HG02870 (cell line): ENCODE data around the gene MLLT3.

Experiments
- ATAC-seq: cut with Tn5 transposase; IDR thresholded peaks from one replicate; pipeline ENCODE4 v1.9.1; 2021; ENCODE audit warnings: mild to moderate bottlenecking, moderate library complexity; ENCODE audit not compliant: unreplicated experiment

The MLLT3 gene

GRCh38 chr9:20428976-20429375, 193.3 kb downstream of the MLLT3 start:
- ATAC-seq = no peak

DNA sequence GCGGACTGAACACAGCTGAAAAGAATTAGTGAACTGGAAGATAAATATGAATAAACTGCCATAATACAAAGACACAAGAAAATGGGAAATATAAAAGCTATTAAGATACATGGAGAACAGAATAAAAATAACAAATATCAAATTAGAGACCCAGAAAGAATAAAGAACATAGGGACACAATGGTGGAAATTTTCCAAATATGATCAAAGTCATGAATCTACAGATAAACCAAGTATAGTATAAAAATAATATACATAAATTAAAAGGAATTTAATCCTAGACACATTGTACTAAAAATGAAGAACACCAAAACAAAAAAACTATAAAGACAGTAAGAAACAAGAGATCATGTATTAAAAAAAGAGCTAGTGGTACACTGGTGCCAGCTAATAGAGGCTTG, 194.9 kb downstream of the MLLT3 start:
- ATAC-seq = no peak

DNA sequence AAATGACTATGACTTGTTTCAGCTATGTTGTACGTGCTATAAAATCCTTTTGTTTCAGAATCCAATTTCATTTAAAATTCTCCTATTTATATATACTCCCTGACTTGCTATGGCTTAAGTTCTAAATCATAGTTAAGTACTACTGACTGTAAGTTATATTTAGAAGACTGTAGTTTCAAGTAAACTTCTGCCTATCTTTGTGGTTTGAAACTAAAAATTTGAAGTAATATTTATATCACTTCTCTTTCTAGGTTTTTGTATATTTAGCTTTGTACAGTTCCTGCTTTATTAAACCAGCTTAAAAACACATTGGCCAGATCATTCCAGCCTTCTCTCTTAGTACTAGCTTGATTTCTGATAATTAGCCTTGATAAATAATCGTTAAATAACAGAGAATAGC, 196.3 kb downstream of the MLLT3 start:
- ATAC-seq = peak; percentile 92

DNA sequence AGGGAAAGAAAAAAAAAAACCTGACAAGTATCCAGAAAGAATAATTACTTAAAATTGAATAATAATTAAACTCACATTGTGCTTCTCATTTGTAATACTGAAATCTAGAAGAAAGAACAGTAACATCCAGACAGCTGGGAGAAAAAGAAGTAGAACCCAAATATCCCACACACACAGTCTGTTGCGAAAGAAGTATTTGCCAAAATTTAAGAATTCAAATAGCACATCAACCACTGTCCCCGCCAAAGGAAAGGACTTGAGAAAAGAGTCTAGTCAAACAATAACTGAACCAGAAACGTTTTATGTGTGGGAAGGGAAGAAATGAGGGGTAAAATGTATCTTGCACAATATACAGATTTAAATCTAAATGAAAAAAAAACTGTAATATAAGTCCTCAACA, 202.8 kb downstream of the MLLT3 start:
- ATAC-seq = no peak

DNA sequence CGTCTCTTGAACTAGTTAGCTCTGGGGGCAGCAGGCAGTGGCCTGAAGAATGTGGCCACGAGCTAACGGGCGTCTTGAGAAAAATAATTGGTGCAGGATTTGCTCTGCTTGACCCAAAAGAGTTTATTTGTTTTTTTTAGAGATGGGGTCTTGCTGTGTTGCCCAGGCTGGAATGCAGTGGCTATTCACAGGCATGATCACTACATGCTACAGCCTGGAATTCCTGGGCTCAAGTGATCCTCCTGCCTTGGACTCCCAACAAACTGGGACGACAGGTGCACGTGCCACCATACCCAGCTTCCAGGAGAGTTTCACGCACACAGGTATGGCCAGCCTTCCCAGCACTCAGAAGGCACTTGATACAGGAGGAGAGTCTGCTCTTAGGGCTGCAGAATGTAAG, 203.8 kb downstream of the MLLT3 start:
- ATAC-seq = no peak

DNA sequence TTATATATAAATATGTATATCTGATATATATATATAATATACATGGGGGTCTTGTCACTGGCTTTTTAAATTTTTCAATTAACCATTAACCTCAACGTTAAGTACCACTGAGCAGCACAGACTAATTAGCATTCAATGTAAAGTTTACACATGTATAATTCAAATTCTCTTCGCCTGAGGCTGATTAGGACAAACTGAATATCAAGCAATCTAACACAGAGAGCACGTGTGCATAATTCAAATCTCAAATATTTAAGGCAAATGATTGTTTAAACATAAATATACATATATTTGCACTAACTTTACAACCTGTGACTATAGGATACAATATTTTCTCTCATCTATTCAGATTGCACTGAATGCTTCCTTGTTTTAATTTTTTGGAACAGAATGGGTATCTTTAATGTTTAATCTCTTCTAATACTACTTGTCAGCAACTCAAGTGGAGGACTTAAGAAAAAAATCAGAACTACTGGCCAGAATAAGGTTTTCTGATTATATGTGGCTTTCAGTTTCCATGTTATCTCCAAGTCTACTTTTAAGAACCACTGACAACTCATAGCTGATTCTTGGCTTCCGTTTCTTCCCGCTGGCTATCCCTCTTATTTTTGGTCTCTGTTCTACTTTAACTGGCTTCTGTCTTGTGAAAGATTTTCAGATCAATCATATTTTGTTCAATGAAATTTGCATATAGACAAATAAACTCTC, 204.8 kb downstream of the MLLT3 start:
- ATAC-seq = no peak

DNA sequence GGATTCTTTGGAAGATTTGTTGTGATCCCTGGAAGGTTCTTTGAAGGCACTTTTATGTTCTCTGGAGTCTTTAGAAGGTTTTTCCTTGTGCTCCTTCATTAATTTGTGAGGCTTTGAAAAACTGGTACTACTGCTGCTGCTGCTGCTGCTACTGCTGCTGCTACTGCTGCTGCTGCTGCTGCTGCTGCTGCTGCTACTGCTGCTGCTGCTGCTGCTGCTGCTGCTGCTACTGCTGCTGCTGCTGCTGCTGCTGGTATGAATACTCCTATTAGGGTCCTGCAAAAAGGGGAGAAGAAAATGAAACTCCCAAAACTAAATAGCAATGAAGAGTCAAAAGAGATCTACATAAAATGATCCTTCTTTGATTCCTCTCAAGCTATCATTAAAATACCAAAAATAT, 208.1 kb downstream of the MLLT3 start:
- no peak for ATAC-seq

- no peak for ATAC-seq
These were observed 212.8 kb downstream of the MLLT3 start for GRCh38 chr9:20409321-20410092.

DNA sequence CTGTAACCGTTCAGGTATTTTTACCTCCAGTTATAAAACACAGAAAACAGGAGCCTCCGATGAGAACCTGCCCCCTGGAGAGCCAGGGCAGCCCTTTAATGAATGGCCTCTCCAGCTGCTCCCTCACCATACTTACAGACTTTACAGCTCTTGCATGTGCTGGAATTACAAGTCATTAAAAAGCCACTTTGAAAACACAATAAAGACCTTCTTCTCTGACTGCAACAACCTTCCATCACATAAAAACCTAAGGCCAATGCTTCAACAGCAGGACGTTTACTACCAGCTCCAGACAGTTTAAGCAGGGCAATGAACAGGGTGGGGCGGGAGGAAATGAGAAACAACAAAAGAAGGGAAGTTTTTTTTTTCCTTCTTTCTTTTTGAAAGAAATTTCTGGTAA, 213.8 kb downstream of the MLLT3 start:
- ATAC-seq = no peak

GRCh38 chr9:20407013-20407412, 215.3 kb downstream of the MLLT3 start:
- ATAC-seq = no peak

DNA sequence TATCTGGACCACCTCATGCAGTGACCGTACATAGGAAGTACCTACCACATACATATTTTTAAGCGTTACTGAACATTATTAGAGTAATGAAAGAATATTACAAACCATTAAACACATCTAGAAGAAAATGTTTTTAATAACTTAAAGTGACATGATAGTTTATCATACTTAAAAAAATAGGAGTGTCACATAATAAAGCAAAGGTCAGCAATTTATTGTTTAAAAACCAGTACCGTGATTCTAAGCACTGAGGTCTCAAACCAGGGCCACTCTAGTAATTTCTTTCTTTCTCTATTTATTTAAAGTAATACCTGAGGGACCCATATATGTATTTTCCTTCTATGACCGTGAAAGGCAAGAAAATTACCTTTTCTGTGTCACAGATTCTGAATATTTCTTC, 216.0 kb downstream of the MLLT3 start:
- ATAC-seq = no peak

DNA sequence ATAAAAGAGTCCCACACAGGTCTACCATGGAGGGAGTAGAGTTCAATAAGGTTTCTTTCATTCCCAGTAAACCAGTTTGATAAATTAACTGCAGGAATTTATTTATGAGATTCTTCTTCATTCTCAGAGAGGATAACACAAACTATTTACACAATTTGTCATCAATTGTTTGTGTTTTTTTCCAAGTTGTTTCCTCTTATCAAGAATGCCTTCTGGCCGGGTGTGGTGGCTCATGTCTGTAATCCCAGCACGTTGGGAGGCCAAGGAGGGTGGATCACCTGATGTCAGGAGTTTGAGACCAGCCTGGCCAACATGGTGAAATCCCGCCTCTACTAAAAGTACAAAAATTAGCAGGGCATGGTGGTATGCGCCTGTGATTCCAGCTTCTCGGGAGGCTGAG, 216.7 kb downstream of the MLLT3 start:
- ATAC-seq = no peak

- no peak for ATAC-seq
These were observed 217.2 kb downstream of the MLLT3 start for GRCh38 chr9:20405078-20405477.

DNA sequence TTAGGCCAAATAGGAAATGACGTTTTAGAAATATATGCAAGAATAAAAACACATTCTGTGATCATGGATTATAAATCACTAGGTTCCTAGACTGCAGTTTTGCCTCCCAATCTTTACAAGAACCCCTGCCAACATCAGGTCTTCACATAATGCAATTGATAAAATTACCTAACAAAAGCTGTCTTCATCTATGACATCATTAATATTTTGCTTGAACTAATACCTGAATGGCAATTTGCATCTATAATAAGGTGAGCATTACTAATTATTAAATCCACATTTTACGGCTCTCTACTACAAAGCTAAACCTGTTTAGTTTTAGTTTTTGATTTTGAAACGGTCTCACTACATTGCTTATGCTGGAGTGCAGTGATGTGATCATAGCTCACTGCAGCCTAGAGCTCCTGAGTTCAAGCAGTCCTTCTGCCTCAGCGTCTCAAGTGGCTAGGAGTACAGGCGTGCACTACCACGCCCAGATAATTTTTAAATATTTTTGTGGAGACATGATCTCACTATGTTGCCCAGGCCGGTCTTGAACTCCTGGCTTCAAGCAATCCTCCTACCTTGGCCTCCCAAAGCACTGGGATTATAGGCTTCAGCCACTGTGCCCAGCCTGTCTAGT, 218.0 kb downstream of the MLLT3 start:
- no peak for ATAC-seq

GRCh38 chr9:20403346-20403745, 219.0 kb downstream of the MLLT3 start:
- no peak for ATAC-seq

- ATAC-seq = no peak
These were observed 219.9 kb downstream of the MLLT3 start for GRCh38 chr9:20402273-20402875.

- ATAC-seq = no peak
These were observed 223.6 kb downstream of the MLLT3 start for GRCh38 chr9:20398536-20399338.

- peak; percentile 53 for ATAC-seq
These were observed 225.0 kb downstream of the MLLT3 start for GRCh38 chr9:20397348-20397747.

DNA sequence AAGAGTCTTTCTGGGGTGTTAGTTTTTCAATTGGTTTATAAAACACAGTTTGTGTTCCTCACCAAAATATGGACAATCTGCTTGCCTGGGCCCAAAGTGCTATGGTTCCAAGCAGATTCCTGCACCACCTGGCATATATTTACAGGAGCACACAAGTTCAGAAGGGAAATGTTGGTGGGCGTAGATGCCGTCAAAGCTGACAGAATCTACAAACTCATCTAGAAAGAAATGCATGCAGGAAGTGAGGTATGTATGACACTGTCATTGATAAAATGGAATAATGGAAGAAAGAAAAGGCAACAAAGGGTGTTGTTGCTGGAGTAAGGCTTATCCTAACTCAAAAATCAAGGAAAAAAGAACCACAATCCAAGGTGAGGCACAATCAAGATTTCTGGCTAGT, 225.8 kb downstream of the MLLT3 start:
- no peak for ATAC-seq

DNA sequence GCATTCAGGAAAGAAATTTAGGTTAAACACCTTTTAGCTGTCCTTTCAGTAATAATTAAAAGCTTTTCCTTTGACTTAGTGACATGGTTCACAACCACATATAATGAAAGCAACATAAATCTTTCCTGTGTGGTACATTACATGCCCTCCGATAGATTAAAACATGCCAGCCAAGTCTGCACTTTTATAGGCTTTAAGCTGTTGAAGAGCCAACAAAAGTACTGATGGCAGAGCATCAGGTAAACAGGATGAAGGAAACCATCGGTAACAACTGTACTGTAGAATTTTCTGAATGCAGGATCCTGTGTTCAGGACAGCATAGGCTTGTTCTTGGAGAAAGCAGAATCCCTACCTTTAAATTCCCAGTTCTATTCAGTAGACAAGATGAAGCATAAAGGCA, 226.6 kb downstream of the MLLT3 start:
- no peak for ATAC-seq

DNA sequence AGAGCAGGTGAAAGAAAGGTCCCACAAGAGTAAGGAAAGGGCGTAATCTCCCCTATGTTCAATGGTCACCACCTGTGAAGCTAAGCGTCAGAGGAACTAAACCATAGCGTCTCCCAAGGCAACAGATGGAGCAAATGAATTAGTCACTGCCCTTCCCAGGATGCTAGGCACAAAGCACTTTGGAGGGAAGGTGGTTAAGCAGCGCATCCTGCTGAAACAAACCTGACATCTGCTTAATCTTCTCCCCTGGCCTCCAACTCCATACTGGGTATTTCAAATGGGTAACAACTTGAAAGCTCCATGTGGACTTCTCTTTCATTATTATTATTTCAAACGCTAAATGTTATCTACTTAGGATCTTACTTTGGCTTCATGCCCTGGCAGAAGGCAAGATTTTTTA, 227.3 kb downstream of the MLLT3 start:
- no peak for ATAC-seq
